MM.1S (cell line): ENCODE measurements around the gene TJP1.

Source experiments
- DNase-seq: peaks from one replicate; pipeline ENCODE4 v3.0.0-alpha.2; 2015
- H2AFZ ChIP-seq: fragments of 300-600 bp; sonication (generic); 2 replicates; pipeline ENCODE4 v1.6.0; 2016; ENCODE audit warnings: antibody characterized with exemption, low read length
- H3F3A ChIP-seq: fragments of 300-600 bp; sonication (generic); 2 replicates; pipeline ENCODE4 v1.6.1; 2016; ENCODE audit warnings: mild to moderate bottlenecking, antibody characterized with exemption, low read length, moderate library complexity, mixed read lengths; ENCODE audit not compliant: insufficient read depth
- H3K27ac ChIP-seq: fragments of 300-600 bp; sonication (generic); 2 replicates; pipeline ENCODE4 v1.5.1; 2016; ENCODE audit warnings: mild to moderate bottlenecking, low read length
- H3K27me3 ChIP-seq: fragments of 300-600 bp; sonication (generic); replicated peaks from 2 replicates; pipeline ENCODE4 v1.6.0; 2016; ENCODE audit warnings: low read length; ENCODE audit not compliant: insufficient read depth
- H3K36me3 ChIP-seq: fragments of 300-600 bp; sonication (generic); replicated peaks from 2 replicates; pipeline ENCODE4 v1.6.1; 2016; ENCODE audit warnings: mild to moderate bottlenecking, low read length, mixed read lengths; ENCODE audit not compliant: insufficient read depth
- H3K4me1 ChIP-seq: fragments of 300-600 bp; sonication (generic); 2 replicates; pipeline ENCODE4 v1.6.1; 2016; ENCODE audit warnings: low read length, mixed read lengths
- H3K4me2 ChIP-seq: fragments of 300-600 bp; sonication (generic); 2 replicates; pipeline ENCODE4 v1.6.0; 2016; ENCODE audit warnings: low read depth, low read length
- H3K4me3 ChIP-seq: fragments of 300-600 bp; sonication (generic); 2 replicates; pipeline ENCODE4 v1.5.1; 2016; ENCODE audit warnings: low read length, mixed read lengths
- H3K79me2 ChIP-seq: fragments of 300-600 bp; sonication (generic); 2 replicates; pipeline ENCODE4 v1.6.1; 2016; ENCODE audit warnings: mixed run types, low read length, mixed read lengths
- H3K9ac ChIP-seq: fragments of 300-600 bp; sonication (generic); 2 replicates; pipeline ENCODE4 v1.6.1; 2016; ENCODE audit warnings: low read length, mixed read lengths
- H3K9me2 ChIP-seq: fragments of 300-600 bp; sonication (generic); replicated peaks from 2 replicates; pipeline ENCODE4 v1.6.1; 2016; ENCODE audit warnings: mild to moderate bottlenecking, low read length, mixed read lengths; ENCODE audit not compliant: insufficient read depth
- H3K9me3 ChIP-seq: fragments of 300-600 bp; sonication (generic); replicated peaks from 2 replicates; pipeline ENCODE4 v1.6.1; 2016; ENCODE audit warnings: mild to moderate bottlenecking, low read length, mixed read lengths; ENCODE audit not compliant: insufficient read depth
- H4K20me1 ChIP-seq: fragments of 300-600 bp; sonication (generic); 2 replicates; pipeline ENCODE4 v1.6.1; 2016; ENCODE audit warnings: mild to moderate bottlenecking, low read length, moderate library complexity, mixed read lengths; ENCODE audit not compliant: insufficient read depth
- CTCF ChIP-seq: fragments of 300-600 bp; sonication (generic); IDR thresholded peaks from 2 replicates; pipeline ENCODE4 v1.5.1; 2016; ENCODE audit warnings: antibody characterized with exemption, low read length, mixed read lengths
- EZH2 ChIP-seq: fragments of 300-600 bp; sonication (generic); optimal IDR thresholded peaks from 2 replicates; pipeline ENCODE3; 2017; ENCODE audit warnings: low read depth, mild to moderate bottlenecking, antibody characterized with exemption, low read length, mixed read lengths
- EZH2phosphoT487 ChIP-seq: fragments of 300-600 bp; sonication (generic); IDR thresholded peaks from 2 replicates; pipeline ENCODE4 v1.6.1; 2018; ENCODE audit warnings: antibody characterized with exemption, low read length

TJP1 gene

DNA sequence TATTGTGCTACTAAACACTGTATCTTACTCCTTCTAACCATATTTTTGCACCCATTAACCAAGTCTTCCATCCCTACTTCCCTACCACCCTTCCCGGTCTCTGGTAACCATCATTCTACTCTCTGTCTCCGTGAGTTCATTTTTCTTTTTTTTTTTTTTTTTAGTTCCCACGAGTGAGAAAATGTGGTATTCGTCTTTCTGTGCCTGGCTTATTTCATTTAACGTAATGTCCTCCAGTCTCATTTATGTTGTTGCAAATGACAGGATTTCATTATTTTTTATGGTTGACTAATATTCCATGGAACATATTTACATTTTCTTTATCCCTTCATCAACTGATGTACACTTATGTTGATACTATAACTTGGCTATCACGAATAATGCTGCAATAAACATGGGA, 31.7 kb downstream of the TJP1 start:
- TF ChIP-seq EZH2phosphoT487 (no peak), EZH2 (no peak), CTCF (no peak)
- H3K4me3 ChIP-seq, result no peak overlapping the region
- no peak overlapping the region for H3K4me2 ChIP-seq
- H3K4me1 ChIP-seq, result no peaks in the 10 kb centered on the region
- no peaks in the 10 kb centered on the region for H3K27me3 ChIP-seq
- H3K36me3 ChIP-seq, result no peaks in the 10 kb centered on the region
- H3K9me2 ChIP-seq, result no peaks in the 10 kb centered on the region
- H2AFZ ChIP-seq, result no peak overlapping the region
- H3K9me3 ChIP-seq, result no peaks in the 10 kb centered on the region
- no peaks in the 10 kb centered on the region for H4K20me1 ChIP-seq
- no peak overlapping the region for H3K27ac ChIP-seq
- H3F3A ChIP-seq, result no peaks in the 10 kb centered on the region
- H3K79me2 ChIP-seq, result no peaks in the 10 kb centered on the region
- DNase-seq, result no peak
- H3K9ac ChIP-seq, result no peak overlapping the region

- H3K79me2 ChIP-seq, result no peaks in the 10 kb centered on the region
- no peak overlapping the region for H3K9ac ChIP-seq
- no peaks in the 10 kb centered on the region for H3K9me2 ChIP-seq
- no peak overlapping the region for H3K27ac ChIP-seq
- no peaks in the 10 kb centered on the region for H3K9me3 ChIP-seq
- no peaks in the 10 kb centered on the region for H3F3A ChIP-seq
- H3K4me3 ChIP-seq, result no peak overlapping the region
- no peaks in the 10 kb centered on the region for H3K36me3 ChIP-seq
- H3K27me3 ChIP-seq, result no peaks in the 10 kb centered on the region
- no peak overlapping the region for H3K4me2 ChIP-seq
- DNase-seq, result no peak
- H3K4me1 ChIP-seq, result no peaks in the 10 kb centered on the region
- no peak overlapping the region for H2AFZ ChIP-seq
- no peaks in the 10 kb centered on the region for H4K20me1 ChIP-seq
- TF ChIP-seq EZH2phosphoT487 (no peak), EZH2 (no peak), CTCF (no peak)
Observed at GRCh38 chr15:29789871-29790270, 32.4 kb downstream of the TJP1 start.

GRCh38 chr15:29788433-29789034, 33.7 kb downstream of the TJP1 start:
- Histone ChIP-seq H3K27me3 (no peaks in the 10 kb centered on the region), H3K9me3 (no peaks in the 10 kb centered on the region), H4K20me1 (no peaks in the 10 kb centered on the region), H3F3A (no peaks in the 10 kb centered on the region), H3K36me3 (no peaks in the 10 kb centered on the region), H3K9me2 (no peaks in the 10 kb centered on the region), H3K79me2 (no peaks in the 10 kb centered on the region), H3K4me2 (no peak overlapping the region), H3K4me1 (no peaks in the 10 kb centered on the region), H3K4me3 (no peak overlapping the region), H3K9ac (no peak overlapping the region), H3K27ac (no peak overlapping the region), H2AFZ (no peak overlapping the region)
- DNase-seq, result no peak
- no peak for TF ChIP-seq EZH2phosphoT487
- TF ChIP-seq EZH2, result no peak
- TF ChIP-seq CTCF, result no peak
